ENCODE measurements around the gene FOXP1.
A peak's percentile ranks its signal among the peaks of the same experiment; 100 is the strongest.

FOXP1 gene

GRCh38 chr3:71245971-71246880, 337.3 kb downstream of the FOXP1 start:
- TF ChIP-seq, protein P1, sequence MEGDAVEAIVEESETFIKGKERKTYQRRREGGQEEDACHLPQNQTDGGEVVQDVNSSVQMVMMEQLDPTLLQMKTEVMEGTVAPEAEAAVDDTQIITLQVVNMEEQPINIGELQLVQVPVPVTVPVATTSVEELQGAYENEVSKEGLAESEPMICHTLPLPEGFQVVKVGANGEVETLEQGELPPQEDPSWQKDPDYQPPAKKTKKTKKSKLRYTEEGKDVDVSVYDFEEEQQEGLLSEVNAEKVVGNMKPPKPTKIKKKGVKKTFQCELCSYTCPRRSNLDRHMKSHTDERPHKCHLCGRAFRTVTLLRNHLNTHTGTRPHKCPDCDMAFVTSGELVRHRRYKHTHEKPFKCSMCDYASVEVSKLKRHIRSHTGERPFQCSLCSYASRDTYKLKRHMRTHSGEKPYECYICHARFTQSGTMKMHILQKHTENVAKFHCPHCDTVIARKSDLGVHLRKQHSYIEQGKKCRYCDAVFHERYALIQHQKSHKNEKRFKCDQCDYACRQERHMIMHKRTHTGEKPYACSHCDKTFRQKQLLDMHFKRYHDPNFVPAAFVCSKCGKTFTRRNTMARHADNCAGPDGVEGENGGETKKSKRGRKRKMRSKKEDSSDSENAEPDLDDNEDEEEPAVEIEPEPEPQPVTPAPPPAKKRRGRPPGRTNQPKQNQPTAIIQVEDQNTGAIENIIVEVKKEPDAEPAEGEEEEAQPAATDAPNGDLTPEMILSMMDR (IDR thresholded peaks at IDR 0.05; ENCODE audit: low read depth, low read length), result no peak
- H3K4me3 ChIP-seq (ENCODE audit: low read depth, low read length), result peak overlapping the region; percentile 10; the same call in 1 of the 2 replicates

- TF ChIP-seq, protein P1 (IDR thresholded peaks at IDR 0.05; ENCODE audit: low read depth, low read length), result no peak
- H3K4me3 ChIP-seq (ENCODE audit: low read depth, low read length), result peak overlapping the region; percentile 38
Observed at GRCh38 chr3:71244826-71245488, 338.6 kb downstream of the FOXP1 start.

DNA sequence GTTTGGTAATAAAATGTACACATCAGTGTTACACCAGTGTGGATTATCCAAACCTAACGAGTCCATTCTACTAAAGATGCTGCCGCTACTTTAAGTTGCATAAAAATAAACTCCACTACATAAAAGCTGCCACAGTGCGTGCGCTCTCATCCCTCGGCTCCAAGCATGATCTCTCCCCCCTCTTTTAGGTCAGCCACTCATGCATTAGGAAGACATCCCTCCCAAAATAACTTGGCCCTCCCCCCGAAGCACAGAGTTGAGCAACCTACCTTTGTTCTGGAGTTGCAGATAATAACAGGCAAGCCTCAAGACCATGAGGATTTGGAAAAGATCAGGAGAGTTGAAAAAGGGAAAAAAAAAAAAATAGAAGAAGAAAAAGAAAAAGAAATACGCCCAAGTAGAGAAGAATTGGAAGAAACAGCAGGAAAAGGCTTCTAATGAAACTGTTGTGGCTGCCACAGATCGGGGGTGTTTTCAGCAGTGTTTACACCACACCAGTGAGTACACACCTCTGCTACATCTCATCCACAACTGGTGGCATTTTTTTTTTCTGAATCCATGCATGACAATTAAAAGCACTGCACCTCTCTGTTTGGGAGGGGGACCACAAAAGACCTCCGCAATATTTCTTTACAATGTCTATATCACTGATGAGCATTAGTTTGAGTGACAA, 339.2 kb downstream of the FOXP1 start:
- H3K4me3 ChIP-seq (ENCODE audit: low read depth, low read length), result peak overlapping the region; percentile 38
- TF ChIP-seq, protein P1 (IDR thresholded peaks at IDR 0.05; ENCODE audit: low read depth, low read length), result no peak

GRCh38 chr3:71243229-71243628, 340.3 kb downstream of the FOXP1 start:
- TF ChIP-seq, protein P1 (IDR thresholded peaks at IDR 0.05; ENCODE audit: low read depth, low read length), result no peak
- no peak overlapping the region for H3K4me3 ChIP-seq (ENCODE audit: low read depth, low read length)

GRCh38 chr3:71241981-71242560, 341.5 kb downstream of the FOXP1 start:
- TF ChIP-seq, protein P1 (IDR thresholded peaks at IDR 0.05; ENCODE audit: low read depth, low read length), result no peak
- no peak overlapping the region for H3K4me3 ChIP-seq (ENCODE audit: low read depth, low read length)

GRCh38 chr3:71241246-71241901, 342.2 kb downstream of the FOXP1 start:
- no peak overlapping the region for H3K4me3 ChIP-seq (ENCODE audit: low read depth, low read length)
- TF ChIP-seq, protein P1 (IDR thresholded peaks at IDR 0.05; ENCODE audit: low read depth, low read length), result no peak

Measured in WI38 (cell line).